B cell (primary cell): Measurements from ENCODE around the gene FITM1.

ENCODE experiments used
- EZH2 ChIP-seq: IDR thresholded peaks from 2 replicates; pipeline ENCODE4 v1.6.1; 2012; ENCODE audit warnings: borderline replicate concordance, low read depth, mild to moderate bottlenecking, moderate library complexity, low read length; ENCODE audit not compliant: insufficient read depth, poor library complexity, severe bottlenecking
- TF ChIP-seq, protein P1 (sequence below): fragments of 200-600 bp; IDR thresholded peaks from one replicate; pipeline ENCODE4 v1.8.0; 2022; ENCODE audit warnings: antibody characterized with exemption, mild to moderate bottlenecking

GRCh38 chr14:24087004-24087403, 43.5 kb upstream of the FITM1 start:
- TF ChIP-seq, protein P1, sequence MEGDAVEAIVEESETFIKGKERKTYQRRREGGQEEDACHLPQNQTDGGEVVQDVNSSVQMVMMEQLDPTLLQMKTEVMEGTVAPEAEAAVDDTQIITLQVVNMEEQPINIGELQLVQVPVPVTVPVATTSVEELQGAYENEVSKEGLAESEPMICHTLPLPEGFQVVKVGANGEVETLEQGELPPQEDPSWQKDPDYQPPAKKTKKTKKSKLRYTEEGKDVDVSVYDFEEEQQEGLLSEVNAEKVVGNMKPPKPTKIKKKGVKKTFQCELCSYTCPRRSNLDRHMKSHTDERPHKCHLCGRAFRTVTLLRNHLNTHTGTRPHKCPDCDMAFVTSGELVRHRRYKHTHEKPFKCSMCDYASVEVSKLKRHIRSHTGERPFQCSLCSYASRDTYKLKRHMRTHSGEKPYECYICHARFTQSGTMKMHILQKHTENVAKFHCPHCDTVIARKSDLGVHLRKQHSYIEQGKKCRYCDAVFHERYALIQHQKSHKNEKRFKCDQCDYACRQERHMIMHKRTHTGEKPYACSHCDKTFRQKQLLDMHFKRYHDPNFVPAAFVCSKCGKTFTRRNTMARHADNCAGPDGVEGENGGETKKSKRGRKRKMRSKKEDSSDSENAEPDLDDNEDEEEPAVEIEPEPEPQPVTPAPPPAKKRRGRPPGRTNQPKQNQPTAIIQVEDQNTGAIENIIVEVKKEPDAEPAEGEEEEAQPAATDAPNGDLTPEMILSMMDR: no peak
- no peak for TF ChIP-seq EZH2
